GM18909 (cell line): ENCODE measurements around the gene CMIP.

Experiments used
- ATAC-seq: cut with Tn5 transposase; IDR thresholded peaks from one replicate; pipeline ENCODE4 v1.9.1; 2021; ENCODE audit warnings: mild to moderate bottlenecking; ENCODE audit not compliant: unreplicated experiment, poor library complexity

The CMIP gene

GRCh38 chr16:81558444-81559175 lies 114.0 kb downstream of the CMIP start:
- no peak for ATAC-seq

- ATAC-seq: no peak
Measured at GRCh38 chr16:81560979-81561657, 116.5 kb downstream of the CMIP start.

- no peak for ATAC-seq
Measured at GRCh38 chr16:81562174-81562849, 117.7 kb downstream of the CMIP start.

- no peak for ATAC-seq
Measured at GRCh38 chr16:81562926-81563325, 118.3 kb downstream of the CMIP start.

GRCh38 chr16:81564421-81564911 lies 119.9 kb downstream of the CMIP start:
- ATAC-seq: no peak

- ATAC-seq: no peak
Measured at GRCh38 chr16:81565321-81566028, 120.9 kb downstream of the CMIP start.

GRCh38 chr16:81566086-81567007 lies 121.7 kb downstream of the CMIP start:
- no peak for ATAC-seq

GRCh38 chr16:81567087-81567486 lies 122.5 kb downstream of the CMIP start:
- ATAC-seq: no peak

- ATAC-seq: no peak
Measured at GRCh38 chr16:81567987-81568748, 123.6 kb downstream of the CMIP start.

- no peak for ATAC-seq
Measured at GRCh38 chr16:81568749-81569087, 124.1 kb downstream of the CMIP start.

GRCh38 chr16:81569361-81570034 lies 124.9 kb downstream of the CMIP start:
- ATAC-seq: no peak

- ATAC-seq: no peak
Measured at GRCh38 chr16:81570151-81570846, 125.7 kb downstream of the CMIP start.

GRCh38 chr16:81571175-81571574 lies 126.6 kb downstream of the CMIP start:
- no peak for ATAC-seq

GRCh38 chr16:81571592-81572385 lies 127.2 kb downstream of the CMIP start:
- ATAC-seq: no peak

- no peak for ATAC-seq
Measured at GRCh38 chr16:81572386-81573144, 128.0 kb downstream of the CMIP start.

GRCh38 chr16:81573533-81574020 lies 129.0 kb downstream of the CMIP start:
- no peak for ATAC-seq
